WTC11 (cell line): ENCODE measurements around the gene APPBP2. TPM values are rescaled to one million over a fixed set of nuclear protein-coding genes. Genes with fewer than 3 reads are reported as not detected.
"Not testable (repeated sequence)": the region's sequence is repeated elsewhere in the genome, so short reads cannot be mapped to it uniquely, and the experiment has no call there.

Experiments
- ATAC-seq: fragments of 200-7000 bp; cut with Tn5 transposase; 2 replicates; pipeline ENCODE4 v1.10.0; 2021; ENCODE audit warnings: mild to moderate bottlenecking, moderate library complexity
- CTCF ChIA-PET: fragments of 300-600 bp; sonication (Branson Sonifier 250); formaldehyde crosslinking; loops from one replicate; lab custom pipeline; 2021; ENCODE audit warnings: antibody characterized with exemption; lab: Charles Lee
- POLR2A ChIA-PET: fragments of 350-600 bp; sonication (Branson Sonifier 250); formaldehyde crosslinking; loops from one replicate; lab custom pipeline; 2021; ENCODE audit warnings: antibody characterized with exemption; lab: Charles Lee
- DNase-seq: peaks from one replicate; pipeline ENCODE4 v3.0.0; 2021; ENCODE audit warnings: low spot score
- H3K27ac Mint-ChIP-seq: 2 replicates; pipeline ENCODE4 v1.8.0; 2021; ENCODE audit warnings: mixed read lengths
- H3K27me3 Mint-ChIP-seq: 2 replicates; pipeline ENCODE4 v1.8.0; 2021; ENCODE audit warnings: low read depth, mild to moderate bottlenecking, moderate library complexity, mixed read lengths
- H3K36me3 Mint-ChIP-seq: 2 replicates; pipeline ENCODE4 v1.8.0; 2021; ENCODE audit warnings: mixed read lengths
- H3K4me1 Mint-ChIP-seq: 2 replicates; pipeline ENCODE4 v1.8.0; 2022; ENCODE audit warnings: mixed read lengths
- H3K4me3 Mint-ChIP-seq: 2 replicates; pipeline ENCODE4 v1.8.0; 2021; ENCODE audit warnings: mild to moderate bottlenecking, moderate library complexity, mixed read lengths
- H3K9me3 Mint-ChIP-seq: 2 replicates; pipeline ENCODE4 v1.8.0; 2021; ENCODE audit warnings: mixed read lengths
- ATF1 ChIP-seq: sonication (generic); formaldehyde crosslinking; IDR thresholded peaks from 2 replicates; pipeline ENCODE4 v1.8.1; 2023; ENCODE audit warnings: mild to moderate bottlenecking, moderate library complexity, missing genetic modification reagents
- CREM ChIP-seq: sonication (generic); formaldehyde crosslinking; IDR thresholded peaks from 2 replicates; pipeline ENCODE4 v1.8.1; 2022; ENCODE audit warnings: mild to moderate bottlenecking, missing genetic modification reagents, moderate library complexity
- ETV6 ChIP-seq: sonication (generic); formaldehyde crosslinking; IDR thresholded peaks from 2 replicates; pipeline ENCODE4 v1.8.1; 2022; ENCODE audit warnings: mild to moderate bottlenecking, missing genetic modification reagents
- FOXK1 ChIP-seq: sonication (generic); formaldehyde crosslinking; IDR thresholded peaks from 2 replicates; pipeline ENCODE4 v1.8.0; 2022; ENCODE audit warnings: mild to moderate bottlenecking, moderate library complexity, missing genetic modification reagents
- IRF2 ChIP-seq: sonication (generic); formaldehyde crosslinking; IDR thresholded peaks from 2 replicates; pipeline ENCODE4 v1.8.0; 2022; ENCODE audit warnings: low read depth, missing genetic modification reagents, borderline replicate concordance
- KAT7 ChIP-seq: sonication (generic); formaldehyde crosslinking; IDR thresholded peaks from 2 replicates; pipeline ENCODE4 v1.8.1; 2023; ENCODE audit warnings: missing genetic modification reagents, mild to moderate bottlenecking, borderline replicate concordance
- TEAD4 ChIP-seq: sonication (generic); formaldehyde crosslinking; IDR thresholded peaks from 2 replicates; pipeline ENCODE4 v1.8.0; 2022; ENCODE audit warnings: mild to moderate bottlenecking, missing genetic modification reagents
- ZBTB21 ChIP-seq: sonication (generic); formaldehyde crosslinking; IDR thresholded peaks from 2 replicates; pipeline ENCODE4 v1.8.1; 2023; ENCODE audit warnings: mild to moderate bottlenecking, missing genetic modification reagents, borderline replicate concordance
- ZNF121 ChIP-seq: sonication (generic); formaldehyde crosslinking; IDR thresholded peaks from 2 replicates; pipeline ENCODE4 v1.8.0; 2023; ENCODE audit warnings: missing genetic modification reagents
- ZNF396 ChIP-seq: fragments of 250-450 bp; sonication (Bioruptor Pico); IDR thresholded peaks from 2 replicates; pipeline ENCODE4 v1.8.0; 2021; ENCODE audit warnings: mild to moderate bottlenecking, moderate library complexity, borderline replicate concordance
- total RNA-seq: library from RNA; stranded (reverse); gene quantifications from 3 replicates; pipeline ENCODE4 v1.2.3, GENCODE V29; 2021
- TF ChIP-seq, protein P1 (sequence below): sonication (generic); formaldehyde crosslinking; conservative IDR thresholded peaks from 2 replicates; pipeline ENCODE4 v1.8.1; 2022; ENCODE audit warnings: mild to moderate bottlenecking, missing genetic modification reagents
- TF ChIP-seq, protein P2 (sequence below): sonication (generic); formaldehyde crosslinking; IDR thresholded peaks from 2 replicates; pipeline ENCODE4 v1.8.0; 2023; ENCODE audit warnings: mild to moderate bottlenecking, missing genetic modification reagents
- TF ChIP-seq, protein P3 (sequence below): sonication (generic); formaldehyde crosslinking; IDR thresholded peaks from 2 replicates; pipeline ENCODE4 v1.8.1; 2023; ENCODE audit warnings: mild to moderate bottlenecking, missing genetic modification reagents
- TF ChIP-seq, protein P4 (sequence below): sonication (generic); formaldehyde crosslinking; IDR thresholded peaks from 2 replicates; pipeline ENCODE4 v1.8.1; 2023; ENCODE audit warnings: mild to moderate bottlenecking, missing genetic modification reagents
- TF ChIP-seq, protein P5 (sequence below): fragments of 250-450 bp; sonication (Bioruptor Pico); IDR thresholded peaks from 2 replicates; pipeline ENCODE4 v1.9.0; 2021; ENCODE audit warnings: mild to moderate bottlenecking
- TF ChIP-seq, protein P6 (sequence below): sonication (generic); formaldehyde crosslinking; IDR thresholded peaks from 2 replicates; pipeline ENCODE4 v1.8.0; 2023; ENCODE audit warnings: missing genetic modification reagents
- TF ChIP-seq, protein P7 (sequence below): sonication (generic); formaldehyde crosslinking; IDR thresholded peaks from 2 replicates; pipeline ENCODE4 v1.8.1; 2023; ENCODE audit warnings: mild to moderate bottlenecking, missing genetic modification reagents, moderate library complexity

Gene APPBP2
- total RNA-seq, 1 experiment from 2014 or later: 15.3 TPM

DNA sequence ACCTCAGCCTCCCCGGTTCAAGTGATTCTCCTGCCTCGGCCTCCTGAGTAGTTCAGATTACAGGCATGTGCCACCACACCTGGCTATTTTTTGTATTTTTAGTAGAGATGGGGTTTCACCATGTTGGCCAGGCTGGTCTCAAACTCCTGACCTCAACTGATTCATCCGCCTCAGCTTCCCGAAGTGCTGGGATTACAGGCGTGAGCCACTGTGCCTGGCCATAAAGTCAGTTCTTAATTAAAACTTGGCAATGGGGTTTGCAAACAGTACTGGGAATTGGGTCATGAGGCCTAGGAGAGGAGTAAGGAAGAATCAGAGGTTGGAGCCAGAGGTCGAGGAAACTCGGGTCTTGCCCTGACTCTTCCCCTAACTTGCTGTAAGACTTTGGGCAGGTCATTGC, 95.5 kb downstream of the APPBP2 start:
- POLR2A ChIA-PET, ATAC-seq, H3K27ac Mint-ChIP-seq, H3K4me1 Mint-ChIP-seq, H3K4me3 Mint-ChIP-seq, H3K27me3 Mint-ChIP-seq, DNase-seq: not testable (repeated sequence)
- peaks cover 15% of the 10 kb centered on the region for H3K36me3 Mint-ChIP-seq
- CTCF ChIA-PET: interaction anchor here (0.6 to 1.4 kb wide), 3 partner anchors 8 to 12 kb away, joined by 3 to 4 read pairs (median 4); partner anchors contain the start of gene CHCT1
- peaks cover 24% of the 10 kb centered on the region for H3K9me3 Mint-ChIP-seq

DNA sequence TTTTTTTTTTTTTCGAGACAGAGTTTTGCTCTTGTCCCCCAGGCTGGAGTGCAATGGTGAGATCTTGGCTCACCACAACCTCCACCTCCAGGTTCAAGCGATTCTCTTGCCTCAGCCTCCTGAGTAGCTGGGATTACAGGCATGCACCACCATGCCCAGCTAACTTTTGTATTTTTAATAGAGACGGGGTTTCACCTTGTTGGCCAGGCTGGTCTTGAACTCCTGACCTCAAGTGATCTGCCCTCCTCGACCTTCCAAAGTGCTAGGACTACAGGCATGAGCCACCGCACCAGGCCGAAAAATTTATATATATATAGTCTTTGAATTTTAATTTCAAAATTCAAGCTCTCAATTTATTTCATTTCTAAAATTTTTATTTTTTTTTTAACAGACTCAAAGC, 97.6 kb downstream of the APPBP2 start:
- not testable (repeated sequence) for DNase-seq, ATAC-seq
- CTCF ChIA-PET: interaction anchor here (0.6 kb wide), 1 partner anchor 32 kb away, joined by 7 read pairs; no protein-coding TSS in a partner anchor

DNA sequence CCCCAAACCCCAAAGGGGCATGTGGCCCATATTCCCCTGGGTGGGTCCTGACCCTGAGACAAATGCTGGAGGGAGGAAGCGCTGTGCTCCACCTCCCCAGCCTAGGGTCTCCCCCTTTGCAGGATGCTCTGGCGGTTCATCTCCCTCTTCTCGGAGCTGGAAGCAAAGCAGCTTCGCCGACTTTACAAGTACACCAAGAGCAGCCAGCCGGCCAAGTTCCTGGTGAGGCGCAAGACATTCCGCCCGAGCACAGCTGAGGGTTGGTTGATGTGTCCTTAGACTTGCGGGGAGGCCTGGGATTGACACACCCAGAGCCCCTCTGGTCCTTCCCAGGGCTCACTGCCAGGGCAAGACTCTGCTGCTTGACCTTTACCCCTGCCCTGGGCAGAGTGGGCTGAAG, 99.4 kb downstream of the APPBP2 start:
- Mint-ChIP-seq H3K4me1 (peaks cover 12% of the 10 kb centered on the region), H3K27ac (no peak overlapping the region)
- CTCF ChIA-PET: no interaction called here

More for the DNA sequence above, 97.6 kb downstream of the APPBP2 start:
- H3K4me3 Mint-ChIP-seq, POLR2A ChIA-PET, H3K27me3 Mint-ChIP-seq, H3K27ac Mint-ChIP-seq, H3K4me1 Mint-ChIP-seq: not testable (repeated sequence)
- peaks cover 17% of the 10 kb centered on the region for H3K9me3 Mint-ChIP-seq
- peaks cover 13% of the 10 kb centered on the region for H3K36me3 Mint-ChIP-seq

DNA sequence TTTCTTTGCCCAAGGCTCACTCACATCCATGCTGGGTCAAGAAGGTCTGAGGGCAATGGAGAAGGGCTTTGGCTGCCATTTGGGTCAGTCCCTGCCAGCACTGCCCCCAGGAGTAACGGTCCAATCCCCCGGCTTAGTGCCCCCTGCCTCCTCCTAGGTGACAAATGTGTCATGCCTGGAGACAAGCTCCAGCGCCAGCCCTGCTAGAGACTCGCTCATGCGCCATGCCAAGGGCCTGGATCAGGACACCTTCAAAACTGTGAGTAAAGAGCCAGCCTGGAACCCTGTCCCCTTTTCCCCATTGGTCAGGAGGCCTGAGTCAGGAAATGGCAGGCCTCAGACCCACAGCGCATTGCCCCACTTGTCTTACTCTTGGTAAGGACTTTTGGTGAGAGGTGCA, 100.4 kb downstream of the APPBP2 start:
- ATAC-seq: no peak
- POLR2A ChIA-PET: no interaction called here
- peaks cover 16% of the 10 kb centered on the region for H3K4me1 Mint-ChIP-seq
- H3K9me3 Mint-ChIP-seq: no peaks in the 10 kb centered on the region
- CTCF ChIA-PET: interaction anchor here (0.6 kb wide), 1 partner anchor 207 kb away, joined by 4 read pairs; no protein-coding TSS in a partner anchor
- H3K4me3 Mint-ChIP-seq: no peak overlapping the region
- TF ChIP-seq, protein P1, sequence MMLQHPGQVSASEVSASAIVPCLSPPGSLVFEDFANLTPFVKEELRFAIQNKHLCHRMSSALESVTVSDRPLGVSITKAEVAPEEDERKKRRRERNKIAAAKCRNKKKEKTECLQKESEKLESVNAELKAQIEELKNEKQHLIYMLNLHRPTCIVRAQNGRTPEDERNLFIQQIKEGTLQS: no peak
- no peak for TF ChIP-seq FOXK1 (CRISPR knock-in tag)
- no peak for TF ChIP-seq ZNF396
- no peak for TF ChIP-seq KAT7 (CRISPR knock-in tag)
- TF ChIP-seq ZNF121 (CRISPR knock-in tag): no peak
- TF ChIP-seq, protein P2, sequence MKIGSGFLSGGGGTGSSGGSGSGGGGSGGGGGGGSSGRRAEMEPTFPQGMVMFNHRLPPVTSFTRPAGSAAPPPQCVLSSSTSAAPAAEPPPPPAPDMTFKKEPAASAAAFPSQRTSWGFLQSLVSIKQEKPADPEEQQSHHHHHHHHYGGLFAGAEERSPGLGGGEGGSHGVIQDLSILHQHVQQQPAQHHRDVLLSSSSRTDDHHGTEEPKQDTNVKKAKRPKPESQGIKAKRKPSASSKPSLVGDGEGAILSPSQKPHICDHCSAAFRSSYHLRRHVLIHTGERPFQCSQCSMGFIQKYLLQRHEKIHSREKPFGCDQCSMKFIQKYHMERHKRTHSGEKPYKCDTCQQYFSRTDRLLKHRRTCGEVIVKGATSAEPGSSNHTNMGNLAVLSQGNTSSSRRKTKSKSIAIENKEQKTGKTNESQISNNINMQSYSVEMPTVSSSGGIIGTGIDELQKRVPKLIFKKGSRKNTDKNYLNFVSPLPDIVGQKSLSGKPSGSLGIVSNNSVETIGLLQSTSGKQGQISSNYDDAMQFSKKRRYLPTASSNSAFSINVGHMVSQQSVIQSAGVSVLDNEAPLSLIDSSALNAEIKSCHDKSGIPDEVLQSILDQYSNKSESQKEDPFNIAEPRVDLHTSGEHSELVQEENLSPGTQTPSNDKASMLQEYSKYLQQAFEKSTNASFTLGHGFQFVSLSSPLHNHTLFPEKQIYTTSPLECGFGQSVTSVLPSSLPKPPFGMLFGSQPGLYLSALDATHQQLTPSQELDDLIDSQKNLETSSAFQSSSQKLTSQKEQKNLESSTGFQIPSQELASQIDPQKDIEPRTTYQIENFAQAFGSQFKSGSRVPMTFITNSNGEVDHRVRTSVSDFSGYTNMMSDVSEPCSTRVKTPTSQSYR (CRISPR knock-in tag): no peak
- TF ChIP-seq, protein P3, sequence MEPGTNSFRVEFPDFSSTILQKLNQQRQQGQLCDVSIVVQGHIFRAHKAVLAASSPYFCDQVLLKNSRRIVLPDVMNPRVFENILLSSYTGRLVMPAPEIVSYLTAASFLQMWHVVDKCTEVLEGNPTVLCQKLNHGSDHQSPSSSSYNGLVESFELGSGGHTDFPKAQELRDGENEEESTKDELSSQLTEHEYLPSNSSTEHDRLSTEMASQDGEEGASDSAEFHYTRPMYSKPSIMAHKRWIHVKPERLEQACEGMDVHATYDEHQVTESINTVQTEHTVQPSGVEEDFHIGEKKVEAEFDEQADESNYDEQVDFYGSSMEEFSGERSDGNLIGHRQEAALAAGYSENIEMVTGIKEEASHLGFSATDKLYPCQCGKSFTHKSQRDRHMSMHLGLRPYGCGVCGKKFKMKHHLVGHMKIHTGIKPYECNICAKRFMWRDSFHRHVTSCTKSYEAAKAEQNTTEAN (CRISPR knock-in tag): no peak
- TF ChIP-seq ATF1 (CRISPR knock-in tag): no peak
- no peak for TF ChIP-seq TEAD4
- no peak for TF ChIP-seq ETV6 (CRISPR knock-in tag)
- TF ChIP-seq, protein P4, sequence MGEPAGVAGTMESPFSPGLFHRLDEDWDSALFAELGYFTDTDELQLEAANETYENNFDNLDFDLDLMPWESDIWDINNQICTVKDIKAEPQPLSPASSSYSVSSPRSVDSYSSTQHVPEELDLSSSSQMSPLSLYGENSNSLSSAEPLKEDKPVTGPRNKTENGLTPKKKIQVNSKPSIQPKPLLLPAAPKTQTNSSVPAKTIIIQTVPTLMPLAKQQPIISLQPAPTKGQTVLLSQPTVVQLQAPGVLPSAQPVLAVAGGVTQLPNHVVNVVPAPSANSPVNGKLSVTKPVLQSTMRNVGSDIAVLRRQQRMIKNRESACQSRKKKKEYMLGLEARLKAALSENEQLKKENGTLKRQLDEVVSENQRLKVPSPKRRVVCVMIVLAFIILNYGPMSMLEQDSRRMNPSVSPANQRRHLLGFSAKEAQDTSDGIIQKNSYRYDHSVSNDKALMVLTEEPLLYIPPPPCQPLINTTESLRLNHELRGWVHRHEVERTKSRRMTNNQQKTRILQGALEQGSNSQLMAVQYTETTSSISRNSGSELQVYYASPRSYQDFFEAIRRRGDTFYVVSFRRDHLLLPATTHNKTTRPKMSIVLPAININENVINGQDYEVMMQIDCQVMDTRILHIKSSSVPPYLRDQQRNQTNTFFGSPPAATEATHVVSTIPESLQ (CRISPR knock-in tag): no peak
- no peak for TF ChIP-seq ZBTB21
- TF ChIP-seq, protein P5, sequence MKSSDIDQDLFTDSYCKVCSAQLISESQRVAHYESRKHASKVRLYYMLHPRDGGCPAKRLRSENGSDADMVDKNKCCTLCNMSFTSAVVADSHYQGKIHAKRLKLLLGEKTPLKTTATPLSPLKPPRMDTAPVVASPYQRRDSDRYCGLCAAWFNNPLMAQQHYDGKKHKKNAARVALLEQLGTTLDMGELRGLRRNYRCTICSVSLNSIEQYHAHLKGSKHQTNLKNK: no peak
- no peak for TF ChIP-seq CREM
- TF ChIP-seq, protein P6, sequence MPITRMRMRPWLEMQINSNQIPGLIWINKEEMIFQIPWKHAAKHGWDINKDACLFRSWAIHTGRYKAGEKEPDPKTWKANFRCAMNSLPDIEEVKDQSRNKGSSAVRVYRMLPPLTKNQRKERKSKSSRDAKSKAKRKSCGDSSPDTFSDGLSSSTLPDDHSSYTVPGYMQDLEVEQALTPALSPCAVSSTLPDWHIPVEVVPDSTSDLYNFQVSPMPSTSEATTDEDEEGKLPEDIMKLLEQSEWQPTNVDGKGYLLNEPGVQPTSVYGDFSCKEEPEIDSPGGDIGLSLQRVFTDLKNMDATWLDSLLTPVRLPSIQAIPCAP (CRISPR knock-in tag): no peak
- peaks cover 19% of the 10 kb centered on the region for H3K27me3 Mint-ChIP-seq
- no peak for DNase-seq
- H3K36me3 Mint-ChIP-seq: no peaks in the 10 kb centered on the region
- no peak overlapping the region for H3K27ac Mint-ChIP-seq

More for the DNA sequence above, 99.4 kb downstream of the APPBP2 start:
- no peak overlapping the region for H3K4me3 Mint-ChIP-seq
- no peaks in the 10 kb centered on the region for H3K36me3 Mint-ChIP-seq
- no peaks in the 10 kb centered on the region for H3K9me3 Mint-ChIP-seq
- H3K27me3 Mint-ChIP-seq: peaks cover 19% of the 10 kb centered on the region
- DNase-seq: no peak
- ATAC-seq: no peak
- TF ChIP-seq IRF2 (no peak), ETV6 (CRISPR knock-in tag) (no peak)
- TF ChIP-seq, protein P7, sequence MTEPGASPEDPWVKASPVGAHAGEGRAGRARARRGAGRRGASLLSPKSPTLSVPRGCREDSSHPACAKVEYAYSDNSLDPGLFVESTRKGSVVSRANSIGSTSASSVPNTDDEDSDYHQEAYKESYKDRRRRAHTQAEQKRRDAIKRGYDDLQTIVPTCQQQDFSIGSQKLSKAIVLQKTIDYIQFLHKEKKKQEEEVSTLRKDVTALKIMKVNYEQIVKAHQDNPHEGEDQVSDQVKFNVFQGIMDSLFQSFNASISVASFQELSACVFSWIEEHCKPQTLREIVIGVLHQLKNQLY (CRISPR knock-in tag): no peak
- POLR2A ChIA-PET: no interaction called here
